Naive thymus-derived CD4-positive, alpha-beta T cell (primary cell): Measurements from ENCODE around the gene CCNL2. TPM values are rescaled to one million over a fixed set of nuclear protein-coding genes. Genes with fewer than 3 reads are reported as not detected.

Experiments
- ATAC-seq: fragments of 150-1000 bp; cut with Tn5 transposase; 2 replicates; pipeline ENCODE4 v1.10.0; 2021; ENCODE audit warnings: mild to moderate bottlenecking, moderate library complexity
- CTCF ChIA-PET: fragments of 350-600 bp; sonication (Branson Sonifier 250); formaldehyde crosslinking; loops from one replicate; lab custom pipeline; 2021; ENCODE audit warnings: antibody characterized with exemption; lab: Charles Lee
- POLR2A ChIA-PET: fragments of 350-600 bp; sonication (Branson Sonifier 250); formaldehyde crosslinking; loops from one replicate; lab custom pipeline; 2021; ENCODE audit warnings: antibody characterized with exemption, inconsistent platforms; lab: Charles Lee
- DNase-seq, 9 donors: peaks; one replicate each; pipeline versions ENCODE4 v3.0.0 to v3.0.0-alpha.2; 2020 to 2022; ENCODE audit warnings: mixed read lengths in 1 of 9
- H3K27ac ChIP-seq: one replicate; pipeline ENCODE4 v1.7.0; 2013; ENCODE audit warnings: mild to moderate bottlenecking, low read depth, low read length, moderate library complexity
- H3K27me3 ChIP-seq, 2 donors: one replicate each; pipeline ENCODE4 v1.7.0; 2013; ENCODE audit warnings: low read length in 2 of 2, mild to moderate bottlenecking in 2 of 2, moderate library complexity in 2 of 2; ENCODE audit not compliant: control insufficient read depth in 2 of 2, insufficient read depth in 2 of 2
- H3K36me3 ChIP-seq, 3 experiments: 1 replicate in 2 of 3; 2 replicates in 1 of 3; pipeline ENCODE4 v1.7.0; 2013; ENCODE audit warnings: low read length in 3 of 3, mild to moderate bottlenecking in 3 of 3, moderate library complexity in 1 of 3; ENCODE audit not compliant: insufficient read depth in 3 of 3, control insufficient read depth in 2 of 3
- H3K4me1 ChIP-seq, 2 donors: one replicate each; pipeline ENCODE4 v1.7.0; 2013; ENCODE audit warnings: low read length in 2 of 2, mild to moderate bottlenecking in 2 of 2, moderate library complexity in 1 of 2; ENCODE audit not compliant: control insufficient read depth in 2 of 2, insufficient read depth in 2 of 2
- H3K4me3 ChIP-seq: 2 replicates; pipeline ENCODE4 v1.7.0; 2013; ENCODE audit warnings: mild to moderate bottlenecking, low read length
- H3K9me3 ChIP-seq, 3 experiments: 1 replicate in 2 of 3; 2 replicates in 1 of 3; pipeline ENCODE4 v1.7.0; 2013; ENCODE audit warnings: low read length in 3 of 3; ENCODE audit not compliant: control insufficient read depth in 2 of 3
- H3K27ac Mint-ChIP-seq, 9 donors: one replicate each; pipeline ENCODE4 v1.8.0; 2020 to 2022; ENCODE audit warnings: mixed read lengths in 9 of 9, mild to moderate bottlenecking in 8 of 9, moderate library complexity in 5 of 9, inconsistent platforms in 2 of 9
- H3K27me3 Mint-ChIP-seq, 5 donors: one replicate each; pipeline ENCODE4 v1.8.0; 2021 to 2022; ENCODE audit warnings: mixed read lengths in 5 of 5, mild to moderate bottlenecking in 1 of 5
- H3K36me3 Mint-ChIP-seq, 5 donors: one replicate each; pipeline ENCODE4 v1.8.0; 2020 to 2022; ENCODE audit warnings: mixed read lengths in 5 of 5, mild to moderate bottlenecking in 3 of 5, inconsistent platforms in 1 of 5
- H3K4me1 Mint-ChIP-seq, 7 donors: one replicate each; pipeline ENCODE4 v1.8.0; 2020 to 2022; ENCODE audit warnings: mixed read lengths in 7 of 7, mild to moderate bottlenecking in 3 of 7, inconsistent platforms in 1 of 7
- H3K4me3 Mint-ChIP-seq, 10 donors: one replicate each; pipeline ENCODE4 v1.8.0; 2020 to 2022; ENCODE audit warnings: mild to moderate bottlenecking in 10 of 10, mixed read lengths in 10 of 10, moderate library complexity in 6 of 10, inconsistent platforms in 2 of 10
- H3K9me3 Mint-ChIP-seq, 11 donors: one replicate each; pipeline ENCODE4 v1.8.0; 2020 to 2022; ENCODE audit warnings: mixed read lengths in 11 of 11, mild to moderate bottlenecking in 4 of 11, inconsistent platforms in 1 of 11, moderate library complexity in 1 of 11
- intact Hi-C, 2 donors: fragments of 100-400 bp; cut with micrococcal nuclease; formaldehyde crosslinking; loops; one replicate each; pipeline ENCODE4 v1.15.1; 2023
- polyA plus RNA-seq, 2 donors: library from polyadenylated mRNA; unstranded; fragments of 300-500 nt; fragmentation: Illumina TruSeq; gene quantifications; one replicate each; pipeline ENCODE4 v1.2.3, GENCODE V29; 2021
- total RNA-seq, 6 experiments: library from RNA in 5 of 6; stranded (reverse) in 5 of 6; gene quantifications; 1 replicate in 5 of 6; 2 replicates in 1 of 6; pipeline ENCODE4 v1.2.3 and lab custom pipeline; 2021 to 2026

The CCNL2 gene
- total and polyA plus RNA-seq, 7 experiments from 2014 or later = 16.3 to 403 (median 238) TPM

- no peaks in the 10 kb centered on the region for H3K27me3 ChIP-seq
- no peaks in the 10 kb centered on the region for H3K36me3 ChIP-seq
- Mint-ChIP-seq H3K4me1 (peaks cover 0 to 12% (median 4%) of the 10 kb centered on the region in 7 donors), H3K9me3 (peaks cover 0 to 4% (median 0%) of the 10 kb centered on the region in 11 donors), H3K36me3 (no peaks in the 10 kb centered on the region), H3K27ac (no peak overlapping the region), H3K4me3 (no peak overlapping the region), H3K27me3 (peaks cover 16 to 39% (median 32%) of the 10 kb centered on the region in 5 donors)
- H3K4me3 ChIP-seq = no peak overlapping the region
- no peak for DNase-seq
- H3K9me3 ChIP-seq = no peaks in the 10 kb centered on the region
- CTCF ChIA-PET = no interaction called here
- H3K27ac ChIP-seq = no peak overlapping the region
- POLR2A ChIA-PET = no interaction called here
- ATAC-seq = no peak
- intact Hi-C loops = no loop called here
- H3K4me1 ChIP-seq = no peaks in the 10 kb centered on the region
These were observed 26.3 kb upstream of the CCNL2 start for GRCh38 chr1:1425426-1425752.

- Histone ChIP-seq H3K36me3 (no peaks in the 10 kb centered on the region), H3K27ac (no peak overlapping the region), H3K4me3 (no peak overlapping the region), H3K27me3 (no peaks in the 10 kb centered on the region), H3K4me1 (no peaks in the 10 kb centered on the region), H3K9me3 (no peaks in the 10 kb centered on the region)
- ATAC-seq = no peak
- no peak for DNase-seq
- peaks cover 0 to 10% (median 4%) of the 10 kb centered on the region in 7 donors for H3K4me1 Mint-ChIP-seq
- peak overlapping the region in 1 of 10 donors; percentile 16 for H3K4me3 Mint-ChIP-seq
- intact Hi-C loops = no loop called here
- POLR2A ChIA-PET = no interaction called here
- CTCF ChIA-PET = no interaction called here
- no peaks in the 10 kb centered on the region for H3K36me3 Mint-ChIP-seq
- peaks cover 0 to 4% (median 0%) of the 10 kb centered on the region in 11 donors for H3K9me3 Mint-ChIP-seq
- peak overlapping the region in 1 of 9 donors; percentile 14 for H3K27ac Mint-ChIP-seq
- H3K27me3 Mint-ChIP-seq = peaks cover 11 to 35% (median 28%) of the 10 kb centered on the region in 5 donors
These were observed 25.6 kb upstream of the CCNL2 start for GRCh38 chr1:1424707-1425106.

- no peak overlapping the region for H3K4me3 ChIP-seq
- ChIA-PET POLR2A (no interaction called here), CTCF (no interaction called here)
- Mint-ChIP-seq H3K27me3 (peaks cover under 1 to 30% (median 22%) of the 10 kb centered on the region in 5 donors), H3K4me3 (no peak overlapping the region), H3K27ac (peak overlapping the region in 1 of 9 donors; percentile 59), H3K4me1 (peaks cover 0 to 7% (median under 1%) of the 10 kb centered on the region in 7 donors), H3K36me3 (no peaks in the 10 kb centered on the region), H3K9me3 (peaks cover 0 to 2% (median 0%) of the 10 kb centered on the region in 11 donors)
- H3K27ac ChIP-seq = no peak overlapping the region
- ATAC-seq = no peak
- no peaks in the 10 kb centered on the region for H3K36me3 ChIP-seq
- H3K27me3 ChIP-seq = no peaks in the 10 kb centered on the region
- no peaks in the 10 kb centered on the region for H3K9me3 ChIP-seq
- H3K4me1 ChIP-seq = no peaks in the 10 kb centered on the region
- intact Hi-C loops = no loop called here
- no peak for DNase-seq
These were observed 24.1 kb upstream of the CCNL2 start for GRCh38 chr1:1423245-1423597.

- ChIA-PET CTCF (interaction anchor here (1.1 kb wide), 1 partner anchor 19 kb away, joined by 4 read pairs; no protein-coding TSS in a partner anchor), POLR2A (no interaction called here)
- peaks cover 0 to 32% (median 21%) of the 10 kb centered on the region in 5 donors for H3K27me3 Mint-ChIP-seq
- Histone ChIP-seq H3K4me1 (no peaks in the 10 kb centered on the region), H3K36me3 (no peaks in the 10 kb centered on the region), H3K27ac (no peak overlapping the region), H3K4me3 (no peak overlapping the region), H3K27me3 (no peaks in the 10 kb centered on the region), H3K9me3 (no peaks in the 10 kb centered on the region)
- ATAC-seq (no peak), DNase-seq (no peak)
- no peak overlapping the region for H3K27ac Mint-ChIP-seq
- H3K4me3 Mint-ChIP-seq = peak overlapping the region in 2 of 10 donors; percentile 16 to 43
- H3K4me1 Mint-ChIP-seq = peaks cover 0 to 7% (median 0%) of the 10 kb centered on the region in 7 donors
- intact Hi-C loops = no loop called here
- peaks cover 0 to 2% (median 0%) of the 10 kb centered on the region in 11 donors for H3K9me3 Mint-ChIP-seq
- no peaks in the 10 kb centered on the region for H3K36me3 Mint-ChIP-seq
These were observed 23.5 kb upstream of the CCNL2 start for GRCh38 chr1:1422465-1423244.

- no peaks in the 10 kb centered on the region for H3K4me1 ChIP-seq
- ChIA-PET CTCF (interaction anchor here (1.1 kb wide), 1 partner anchor 20 kb away, joined by 4 read pairs; no protein-coding TSS in a partner anchor), POLR2A (interaction anchor here (0.5 kb wide), 1 partner anchor 19 kb away, joined by 3 read pairs; no protein-coding TSS in a partner anchor)
- Mint-ChIP-seq H3K9me3 (peaks cover 0 to 2% (median 0%) of the 10 kb centered on the region in 11 donors), H3K36me3 (no peaks in the 10 kb centered on the region), H3K27me3 (peaks cover 0 to 34% (median 21%) of the 10 kb centered on the region in 5 donors), H3K4me1 (peaks cover 0 to 7% (median 0%) of the 10 kb centered on the region in 7 donors), H3K27ac (no peak overlapping the region), H3K4me3 (peak overlapping the region in 1 of 10 donors; percentile 43)
- no peaks in the 10 kb centered on the region for H3K36me3 ChIP-seq
- intact Hi-C loops = no loop called here
- ATAC-seq = no peak
- no peak overlapping the region for H3K27ac ChIP-seq
- no peak overlapping the region for H3K4me3 ChIP-seq
- H3K27me3 ChIP-seq = no peaks in the 10 kb centered on the region
- H3K9me3 ChIP-seq = no peaks in the 10 kb centered on the region
- DNase-seq = no peak
These were observed 22.9 kb upstream of the CCNL2 start for GRCh38 chr1:1421907-1422464.

GRCh38 chr1:1421147-1421906, 22.2 kb upstream of the CCNL2 start, which contains the start of gene ANKRD65:
Gene ANKRD65, minus strand, starts transcription at chr1:1421276. Its CDS starts 271 bp downstream, at chr1:1421005.
- Histone ChIP-seq H3K9me3 (no peaks in the 10 kb centered on the region), H3K4me3 (no peak within 1 kb of the TSS), H3K4me1 (no peaks in the 10 kb centered on the region), H3K27ac (no peak within 1 kb of the TSS), H3K36me3 (no peaks in the 10 kb centered on the region), H3K27me3 (no peaks in the 10 kb centered on the region)
- Mint-ChIP-seq H3K9me3 (peaks cover 0 to 2% (median 0%) of the 10 kb centered on the region in 11 donors), H3K4me1 (peaks cover 0 to 6% (median 0%) of the 10 kb centered on the region in 7 donors), H3K36me3 (no peaks in the 10 kb centered on the region), H3K4me3 (peak within 1 kb of the TSS in 5 of 10 donors; percentile 41 to 70 (median 48)), H3K27ac (no peak within 1 kb of the TSS), H3K27me3 (peaks cover 0 to 33% (median 21%) of the 10 kb centered on the region in 5 donors)
- ATAC-seq = no peak
- POLR2A ChIA-PET = interaction anchor here (0.5 to 0.7 kb wide), 2 partner anchors 10 to 18 kb away, joined by 3 read pairs; no protein-coding TSS in a partner anchor
- CTCF ChIA-PET = no interaction called here
- intact Hi-C loops = no loop called here
- DNase-seq = no peak
